A549 (cell line): ENCODE measurements around the gene PCDHGB5. TPM values are rescaled to one million over a fixed set of nuclear protein-coding genes. Genes with fewer than 3 reads are reported as not detected.

Source experiments
- ATAC-seq, 2 experiments: fragments of 200-7000 bp in 1 of 2; fragments of >200 bp in 1 of 2; cut with Nextera tagmentation in 1 of 2; cut with Tn5 transposase in 1 of 2; 3 replicates each; pipeline versions ENCODE4 v1.8.0 to v1.9.1; 2018 to 2020; ENCODE audit warnings: mild to moderate bottlenecking in 1 of 2, moderate library complexity in 1 of 2
- CTCF ChIA-PET: fragments of 300-600 bp; sonication (Branson Sonifier 250); formaldehyde crosslinking; extraction: SDS; loops from one replicate; lab custom pipeline; 2021; ENCODE audit warnings: antibody characterized with exemption, inconsistent platforms; lab: Yijun Ruan, JAX
- POLR2A ChIA-PET: fragments of 350-600 bp; formaldehyde crosslinking; extraction: SDS; loops from one replicate; lab custom pipeline; 2021; ENCODE audit warnings: antibody characterized with exemption, inconsistent platforms; lab: Yijun Ruan, JAX
- DNase-seq, 2 experiments: peaks; one replicate each; pipeline versions ENCODE4 v3.0.0 to v3.0.0-alpha.2; 2011 to 2016; ENCODE audit warnings: low read depth in 1 of 2, low spot score in 1 of 2
- FAIRE-seq: peaks from 2 replicates; lab custom pipeline; 2011; peaks lifted over from hg19 to GRCh38; lab: Jason Lieb, UNC
- H3K27ac ChIP-seq, 2 experiments: fragments of >200 bp; sonication (Bioruptor Twin); formaldehyde crosslinking; 3 replicates each; pipeline ENCODE4 v1.5.1; 2016 to 2017
- H3K4me1 ChIP-seq: fragments of >200 bp; sonication (Bioruptor Twin); formaldehyde crosslinking; 3 replicates; pipeline ENCODE4 v1.6.1; 2016
- H3K4me2 ChIP-seq: fragments of >200 bp; sonication (Bioruptor Twin); formaldehyde crosslinking; 3 replicates; pipeline ENCODE4 v1.6.1; 2016
- H3K4me3 ChIP-seq: fragments of >200 bp; sonication (Bioruptor Twin); formaldehyde crosslinking; 3 replicates; pipeline ENCODE4 v1.5.1; 2016
- H3K9me3 ChIP-seq: fragments of >200 bp; sonication (Bioruptor Twin); formaldehyde crosslinking; 3 replicates; pipeline ENCODE4 v1.6.1; 2016
- ATOH8 ChIP-seq: fragments of 250-450 bp; sonication (Bioruptor Pico); IDR thresholded peaks from 2 replicates; pipeline ENCODE4 v1.5.0; 2020; ENCODE audit warnings: low read depth, mild to moderate bottlenecking, moderate library complexity
- CBX2 ChIP-seq: fragments of 200-600 bp; sonication (generic); IDR thresholded peaks from 2 replicates; pipeline ENCODE4 v1.6.1; 2016; ENCODE audit warnings: low read depth, mild to moderate bottlenecking, borderline replicate concordance
- CEBPB ChIP-seq, 2 experiments: fragments of >200 bp in 1 of 2; sonication (Bioruptor Twin) in 1 of 2; formaldehyde crosslinking in 1 of 2; IDR thresholded peaks; 2 replicates each; pipeline ENCODE4 v1.6.1; 2012 to 2016
- CHD2 ChIP-seq: fragments of 150-350 bp; IDR thresholded peaks from 2 replicates; pipeline ENCODE4 v1.6.1; 2014; ENCODE audit warnings: low read length; ENCODE audit not compliant: partially characterized antibody
- ELK1 ChIP-seq: fragments of 150-350 bp; IDR thresholded peaks from 2 replicates; pipeline ENCODE4 v1.6.1; 2014; ENCODE audit warnings: low read depth, mild to moderate bottlenecking, low read length
- ESRRA ChIP-seq: fragments of 150-350 bp; IDR thresholded peaks from 2 replicates; pipeline ENCODE4 v1.6.1; 2014; ENCODE audit warnings: mild to moderate bottlenecking, low read length, borderline replicate concordance
- GATA3 ChIP-seq: IDR thresholded peaks from 2 replicates; pipeline ENCODE4 v1.6.1; 2012; ENCODE audit warnings: borderline replicate concordance
- HDAC2 ChIP-seq: fragments of 200-600 bp; sonication (generic); IDR thresholded peaks from 2 replicates; pipeline ENCODE4 v1.6.1; 2016
- HEYL ChIP-seq: fragments of 250-450 bp; sonication (Bioruptor Pico); IDR thresholded peaks from 2 replicates; pipeline ENCODE4 v1.8.0; 2021; ENCODE audit warnings: mild to moderate bottlenecking, moderate library complexity
- HOXA7 ChIP-seq: fragments of 250-450 bp; sonication (Bioruptor Pico); IDR thresholded peaks from 2 replicates; pipeline ENCODE4 v1.5.0; 2020; ENCODE audit warnings: mild to moderate bottlenecking, moderate library complexity
- HOXB13 ChIP-seq: fragments of 250-450 bp; sonication (Bioruptor Pico); IDR thresholded peaks from 2 replicates; pipeline ENCODE4 v1.5.0; 2020; ENCODE audit warnings: low read depth, mild to moderate bottlenecking, moderate library complexity
- MAFK ChIP-seq: fragments of 450-650 bp; IDR thresholded peaks from 2 replicates; pipeline ENCODE4 v1.6.1; 2014; ENCODE audit not compliant: partially characterized antibody
- MYC ChIP-seq: IDR thresholded peaks from 2 replicates; pipeline ENCODE4 v1.6.1; 2012; ENCODE audit warnings: mild to moderate bottlenecking, inconsistent platforms, low read length, improper control_type of control experiment, borderline replicate concordance
- POLR2A ChIP-seq: IDR thresholded peaks from 2 replicates; pipeline ENCODE4 v1.6.1; 2012; ENCODE audit warnings: mild to moderate bottlenecking, low read length
- POLR2AphosphoS2 ChIP-seq: conservative IDR thresholded peaks from 2 replicates; pipeline ENCODE4 v1.6.1; 2012; ENCODE audit warnings: low read length, improper control_type of control experiment, inconsistent platforms
- RAD21 ChIP-seq, 2 experiments: fragments of >200 bp in 1 of 2; sonication (Bioruptor Twin) in 1 of 2; formaldehyde crosslinking in 1 of 2; IDR thresholded peaks in 1 of 2; conservative IDR thresholded peaks in 1 of 2; 2 replicates in 1 of 2; 3 replicates in 1 of 2; pipeline ENCODE4 v1.6.1; 2012 to 2018; ENCODE audit warnings: inconsistent platforms in 1 of 2
- TFCP2L1 ChIP-seq: fragments of 250-450 bp; sonication (Bioruptor Pico); IDR thresholded peaks from 2 replicates; pipeline ENCODE4 v1.5.0; 2021; ENCODE audit warnings: mild to moderate bottlenecking
- WGBS: methylation state at CpG from one replicate; pipeline ENCODE4 v1.1.6; 2017; ENCODE audit errors: missing lambda C conversion rate; 5-methylcytosine and 5-hydroxymethylcytosine counted together
- polyA plus RNA-seq, 4 experiments: library from polyadenylated mRNA; depleted of rRNA in 3 of 4; stranded (reverse); fragments of >200 nt; fragmentation: RNase III in 1 of 4; extraction: RNeasy Plus Mini Kit Qiagen cat#74134 plus additional on column Dnase treatment in 1 of 4; gene quantifications; 2 replicates in 3 of 4; 3 replicates in 1 of 4; pipeline ENCODE4 v1.2.3, GENCODE V29; 2011 to 2017
- TF ChIP-seq, protein P1 (sequence below): fragments of 200-600 bp; sonication (generic); IDR thresholded peaks from 2 replicates; pipeline ENCODE4 v1.6.1; 2016; ENCODE audit warnings: antibody characterized with exemption, mild to moderate bottlenecking, moderate library complexity
- TF ChIP-seq, protein P2 (sequence below): IDR thresholded peaks from 2 replicates; pipeline ENCODE4 v1.6.1; 2012

PCDHGB5 gene
- polyA plus RNA-seq, 2 of the 4 experiments (the other 2 are of a cell fraction), result 1.9 to 3.2 TPM

GRCh38 chr5:141427783-141428426, 30.2 kb downstream of the PCDHGB5 start:
- FAIRE-seq (no peak), DNase-seq (no peak), ATAC-seq (no peak)
- Histone ChIP-seq H3K4me1 (no peaks in the 10 kb centered on the region), H3K27ac (no peak overlapping the region), H3K9me3 (peaks cover 75% of the 10 kb centered on the region), H3K4me2 (no peak overlapping the region), H3K4me3 (no peak overlapping the region)
- WGBS, result 83% methylated on average over 41 of the region's 53 CpGs
- ChIA-PET POLR2A (no interaction called here), CTCF (interaction anchor here (0.6 to 1.6 kb wide), 3 partner anchors 58 to 131 kb away, joined by 3 read pairs; partner anchors contain the start of gene PCDHGB3)
- TF ChIP-seq POLR2AphosphoS2 (no peak), ATOH8 (CRISPR knock-in tag) (no peak), CHD2 (no peak), HDAC2 (no peak), POLR2A (no peak), CEBPB (IDR thresholded peaks at IDR 0.05) (no peak), HEYL (CRISPR knock-in tag) (no peak), HOXA7 (no peak), HOXB13 (CRISPR knock-in tag) (no peak), ESRRA (no peak), TFCP2L1 (CRISPR knock-in tag) (no peak), MAFK (no peak), GATA3 (no peak), MYC (no peak), ELK1 (no peak)
- TF ChIP-seq, protein P1, sequence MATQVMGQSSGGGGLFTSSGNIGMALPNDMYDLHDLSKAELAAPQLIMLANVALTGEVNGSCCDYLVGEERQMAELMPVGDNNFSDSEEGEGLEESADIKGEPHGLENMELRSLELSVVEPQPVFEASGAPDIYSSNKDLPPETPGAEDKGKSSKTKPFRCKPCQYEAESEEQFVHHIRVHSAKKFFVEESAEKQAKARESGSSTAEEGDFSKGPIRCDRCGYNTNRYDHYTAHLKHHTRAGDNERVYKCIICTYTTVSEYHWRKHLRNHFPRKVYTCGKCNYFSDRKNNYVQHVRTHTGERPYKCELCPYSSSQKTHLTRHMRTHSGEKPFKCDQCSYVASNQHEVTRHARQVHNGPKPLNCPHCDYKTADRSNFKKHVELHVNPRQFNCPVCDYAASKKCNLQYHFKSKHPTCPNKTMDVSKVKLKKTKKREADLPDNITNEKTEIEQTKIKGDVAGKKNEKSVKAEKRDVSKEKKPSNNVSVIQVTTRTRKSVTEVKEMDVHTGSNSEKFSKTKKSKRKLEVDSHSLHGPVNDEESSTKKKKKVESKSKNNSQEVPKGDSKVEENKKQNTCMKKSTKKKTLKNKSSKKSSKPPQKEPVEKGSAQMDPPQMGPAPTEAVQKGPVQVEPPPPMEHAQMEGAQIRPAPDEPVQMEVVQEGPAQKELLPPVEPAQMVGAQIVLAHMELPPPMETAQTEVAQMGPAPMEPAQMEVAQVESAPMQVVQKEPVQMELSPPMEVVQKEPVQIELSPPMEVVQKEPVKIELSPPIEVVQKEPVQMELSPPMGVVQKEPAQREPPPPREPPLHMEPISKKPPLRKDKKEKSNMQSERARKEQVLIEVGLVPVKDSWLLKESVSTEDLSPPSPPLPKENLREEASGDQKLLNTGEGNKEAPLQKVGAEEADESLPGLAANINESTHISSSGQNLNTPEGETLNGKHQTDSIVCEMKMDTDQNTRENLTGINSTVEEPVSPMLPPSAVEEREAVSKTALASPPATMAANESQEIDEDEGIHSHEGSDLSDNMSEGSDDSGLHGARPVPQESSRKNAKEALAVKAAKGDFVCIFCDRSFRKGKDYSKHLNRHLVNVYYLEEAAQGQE, result no peak
- TF ChIP-seq, protein P2, sequence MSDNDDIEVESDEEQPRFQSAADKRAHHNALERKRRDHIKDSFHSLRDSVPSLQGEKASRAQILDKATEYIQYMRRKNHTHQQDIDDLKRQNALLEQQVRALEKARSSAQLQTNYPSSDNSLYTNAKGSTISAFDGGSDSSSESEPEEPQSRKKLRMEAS, result no peak

DNA sequence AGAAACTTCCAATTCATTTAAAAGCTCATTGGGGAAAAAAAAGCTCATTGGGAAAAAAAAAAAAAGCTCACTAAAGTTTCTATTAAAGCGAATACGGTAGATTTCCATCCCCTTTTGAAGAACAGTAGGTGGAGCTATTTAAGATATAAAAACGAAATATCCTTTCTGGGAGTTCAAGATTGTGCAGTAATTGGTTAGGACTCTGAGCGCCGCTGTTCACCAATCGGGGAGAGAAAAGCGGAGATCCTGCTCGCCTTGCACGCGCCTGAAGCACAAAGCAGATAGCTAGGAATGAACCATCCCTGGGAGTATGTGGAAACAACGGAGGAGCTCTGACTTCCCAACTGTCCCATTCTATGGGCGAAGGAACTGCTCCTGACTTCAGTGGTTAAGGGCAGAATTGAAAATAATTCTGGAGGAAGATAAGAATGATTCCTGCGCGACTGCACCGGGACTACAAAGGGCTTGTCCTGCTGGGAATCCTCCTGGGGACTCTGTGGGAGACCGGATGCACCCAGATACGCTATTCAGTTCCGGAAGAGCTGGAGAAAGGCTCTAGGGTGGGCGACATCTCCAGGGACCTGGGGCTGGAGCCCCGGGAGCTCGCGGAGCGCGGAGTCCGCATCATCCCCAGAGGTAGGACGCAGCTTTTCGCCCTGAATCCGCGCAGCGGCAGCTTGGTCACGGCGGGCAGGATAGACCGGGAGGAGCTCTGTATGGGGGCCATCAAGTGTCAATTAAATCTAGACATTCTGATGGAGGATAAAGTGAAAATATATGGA, 32.8 kb downstream of the PCDHGB5 start, which contains the start of gene PCDHGA12:
Gene PCDHGA12 (plus strand): TSS at position 176 of the 782 bp plus-strand sequence. CDS start 253 bp downstream, at position 429.
- peak in 1 of 2 experiments; percentile 73; a peak in 3 of 6 replicates for ATAC-seq
- peak in 1 of 2 experiments; percentile 42; a peak in 2 of 5 replicates for TF ChIP-seq RAD21 (conservative IDR thresholded peaks at IDR 0.05 in 1 of 2, IDR thresholded peaks at IDR 0.05 in 1 of 2)
- no peak for TF ChIP-seq CBX2
- 62% methylated on average over 33 of the region's 33 CpGs for WGBS
- ChIA-PET POLR2A (no interaction called here), CTCF (interaction anchor here (0.8 to 1.4 kb wide), 5 partner anchors 10 to 137 kb away, joined by 3 to 4 read pairs (median 3); partner anchors contain the start of genes PCDHGA11 and TAF7)
- FAIRE-seq, result no peak
- peak; percentile 21 to 62 for DNase-seq
- Histone ChIP-seq H3K9me3 (peaks cover 66% of the 10 kb centered on the region), H3K4me1 (no peaks in the 10 kb centered on the region), H3K4me2 (no peak within 1 kb of the TSS), H3K4me3 (no peak within 1 kb of the TSS), H3K27ac (no peak within 1 kb of the TSS)
